A549 (cell line): ENCODE measurements around the gene TCERG1L. TPM values are rescaled to one million over a fixed set of nuclear protein-coding genes. Genes with fewer than 3 reads are reported as not detected.

Source experiments
- ATAC-seq, 2 experiments: fragments of 200-7000 bp in 1 of 2; fragments of >200 bp in 1 of 2; cut with Nextera tagmentation in 1 of 2; cut with Tn5 transposase in 1 of 2; 3 replicates each; pipeline versions ENCODE4 v1.8.0 to v1.9.1; 2018 to 2020; ENCODE audit warnings: mild to moderate bottlenecking in 1 of 2, moderate library complexity in 1 of 2
- CTCF ChIA-PET: fragments of 300-600 bp; sonication (Branson Sonifier 250); formaldehyde crosslinking; extraction: SDS; loops from one replicate; lab custom pipeline; 2021; ENCODE audit warnings: antibody characterized with exemption, inconsistent platforms; lab: Yijun Ruan, JAX
- POLR2A ChIA-PET: fragments of 350-600 bp; formaldehyde crosslinking; extraction: SDS; loops from one replicate; lab custom pipeline; 2021; ENCODE audit warnings: antibody characterized with exemption, inconsistent platforms; lab: Yijun Ruan, JAX
- DNase-seq, 2 experiments: peaks; one replicate each; pipeline versions ENCODE4 v3.0.0 to v3.0.0-alpha.2; 2011 to 2016; ENCODE audit warnings: low read depth in 1 of 2, low spot score in 1 of 2
- FAIRE-seq: peaks from 2 replicates; lab custom pipeline; 2011; peaks lifted over from hg19 to GRCh38; lab: Jason Lieb, UNC
- H3K27ac ChIP-seq, 2 experiments: fragments of >200 bp; sonication (Bioruptor Twin); formaldehyde crosslinking; 3 replicates each; pipeline ENCODE4 v1.5.1; 2016 to 2017
- H3K4me1 ChIP-seq: fragments of >200 bp; sonication (Bioruptor Twin); formaldehyde crosslinking; 3 replicates; pipeline ENCODE4 v1.6.1; 2016
- H3K4me2 ChIP-seq: fragments of >200 bp; sonication (Bioruptor Twin); formaldehyde crosslinking; 3 replicates; pipeline ENCODE4 v1.6.1; 2016
- H3K4me3 ChIP-seq: fragments of >200 bp; sonication (Bioruptor Twin); formaldehyde crosslinking; 3 replicates; pipeline ENCODE4 v1.5.1; 2016
- H3K9me3 ChIP-seq: fragments of >200 bp; sonication (Bioruptor Twin); formaldehyde crosslinking; 3 replicates; pipeline ENCODE4 v1.6.1; 2016
- CBX2 ChIP-seq: fragments of 200-600 bp; sonication (generic); IDR thresholded peaks from 2 replicates; pipeline ENCODE4 v1.6.1; 2016; ENCODE audit warnings: low read depth, mild to moderate bottlenecking, borderline replicate concordance
- CBX8 ChIP-seq: fragments of 200-600 bp; sonication (generic); IDR thresholded peaks from 2 replicates; pipeline ENCODE4 v1.6.1; 2016
- CEBPB ChIP-seq, 2 experiments: fragments of >200 bp in 1 of 2; sonication (Bioruptor Twin) in 1 of 2; formaldehyde crosslinking in 1 of 2; IDR thresholded peaks; 2 replicates each; pipeline ENCODE4 v1.6.1; 2012 to 2016
- CHD4 ChIP-seq: fragments of 200-600 bp; sonication (generic); IDR thresholded peaks from 2 replicates; pipeline ENCODE4 v1.6.1; 2016; ENCODE audit warnings: antibody characterized with exemption, mild to moderate bottlenecking, borderline replicate concordance
- E2F6 ChIP-seq: IDR thresholded peaks from 2 replicates; pipeline ENCODE4 v1.6.1; 2012; ENCODE audit warnings: low read depth, borderline replicate concordance
- EHMT2 ChIP-seq: fragments of 200-600 bp; sonication (generic); IDR thresholded peaks from 2 replicates; pipeline ENCODE4 v1.6.1; 2016; ENCODE audit warnings: antibody characterized with exemption, low read depth, mild to moderate bottlenecking, moderate library complexity
- FOSB ChIP-seq: fragments of 250-450 bp; sonication (Bioruptor Pico); IDR thresholded peaks from 2 replicates; pipeline ENCODE4 v1.5.0; 2020; ENCODE audit warnings: mild to moderate bottlenecking, moderate library complexity
- FOSL2 ChIP-seq, 2 experiments: fragments of 450-650 bp in 1 of 2; fragments of >200 bp in 1 of 2; sonication (Bioruptor Twin) in 1 of 2; formaldehyde crosslinking; IDR thresholded peaks; 2 replicates each; pipeline versions ENCODE4 v1.5.0 to v1.6.1; 2016 to 2020; ENCODE audit warnings: mild to moderate bottlenecking in 1 of 2, moderate library complexity in 1 of 2
- HEYL ChIP-seq: fragments of 250-450 bp; sonication (Bioruptor Pico); IDR thresholded peaks from 2 replicates; pipeline ENCODE4 v1.8.0; 2021; ENCODE audit warnings: mild to moderate bottlenecking, moderate library complexity
- HOXB13 ChIP-seq: fragments of 250-450 bp; sonication (Bioruptor Pico); IDR thresholded peaks from 2 replicates; pipeline ENCODE4 v1.5.0; 2020; ENCODE audit warnings: low read depth, mild to moderate bottlenecking, moderate library complexity
- HOXB5 ChIP-seq: fragments of 250-450 bp; sonication (Bioruptor Pico); IDR thresholded peaks from 2 replicates; pipeline ENCODE4 v1.5.0; 2020; ENCODE audit warnings: mild to moderate bottlenecking, moderate library complexity
- JUN ChIP-seq, 2 experiments: fragments of >200 bp; sonication (Bioruptor Twin); formaldehyde crosslinking; IDR thresholded peaks; 2 replicates in 1 of 2; 3 replicates in 1 of 2; pipeline ENCODE4 v1.6.1; 2016 to 2017
- KDM1A ChIP-seq: fragments of 200-600 bp; sonication (generic); IDR thresholded peaks from 2 replicates; pipeline ENCODE4 v1.6.1; 2016; ENCODE audit warnings: low read depth, mild to moderate bottlenecking
- MAX ChIP-seq: IDR thresholded peaks from 2 replicates; pipeline ENCODE4 v1.6.1; 2012
- NPAS2 ChIP-seq: fragments of 250-450 bp; sonication (Bioruptor Pico); IDR thresholded peaks from 2 replicates; pipeline ENCODE4 v1.8.0; 2022; ENCODE audit warnings: mild to moderate bottlenecking, moderate library complexity, borderline replicate concordance
- NR3C1 ChIP-seq: fragments of >200 bp; sonication (Bioruptor Twin); formaldehyde crosslinking; IDR thresholded peaks from 3 replicates; pipeline ENCODE4 v1.6.1; 2017
- PBX3 ChIP-seq: IDR thresholded peaks from 2 replicates; pipeline ENCODE4 v1.6.1; 2012
- PHF8 ChIP-seq: fragments of 200-600 bp; sonication (generic); IDR thresholded peaks from 2 replicates; pipeline ENCODE4 v1.6.1; 2016; ENCODE audit warnings: low read depth, mild to moderate bottlenecking, antibody characterized with exemption, moderate library complexity, borderline replicate concordance
- POLR2A ChIP-seq: IDR thresholded peaks from 2 replicates; pipeline ENCODE4 v1.6.1; 2012; ENCODE audit warnings: mild to moderate bottlenecking, low read length
- RARB ChIP-seq: fragments of 250-450 bp; sonication (Bioruptor Pico); IDR thresholded peaks from 2 replicates; pipeline ENCODE4 v1.8.0; 2021; ENCODE audit warnings: mild to moderate bottlenecking, moderate library complexity
- REST ChIP-seq: fragments of 200-600 bp; sonication (generic); IDR thresholded peaks from 2 replicates; pipeline ENCODE4 v1.6.1; 2016; ENCODE audit warnings: antibody characterized with exemption, mild to moderate bottlenecking, moderate library complexity
- RFX5 ChIP-seq: fragments of 450-650 bp; IDR thresholded peaks from 2 replicates; pipeline ENCODE4 v1.7.1; 2014; ENCODE audit warnings: antibody characterized with exemption, mild to moderate bottlenecking, moderate library complexity
- SMC3 ChIP-seq: fragments of >200 bp; sonication (Bioruptor Twin); formaldehyde crosslinking; IDR thresholded peaks from 3 replicates; pipeline ENCODE4 v1.6.1; 2018; ENCODE audit warnings: inconsistent platforms
- ZFP36 ChIP-seq: fragments of 450-650 bp; IDR thresholded peaks from 2 replicates; pipeline ENCODE4 v1.6.1; 2014; ENCODE audit warnings: borderline replicate concordance; ENCODE audit not compliant: partially characterized antibody
- WGBS: methylation state at CpG from one replicate; pipeline ENCODE4 v1.1.6; 2017; ENCODE audit errors: missing lambda C conversion rate; 5-methylcytosine and 5-hydroxymethylcytosine counted together
- polyA plus RNA-seq, 4 experiments: library from polyadenylated mRNA; depleted of rRNA in 3 of 4; stranded (reverse); fragments of >200 nt; fragmentation: RNase III in 1 of 4; extraction: RNeasy Plus Mini Kit Qiagen cat#74134 plus additional on column Dnase treatment in 1 of 4; gene quantifications; 2 replicates in 3 of 4; 3 replicates in 1 of 4; pipeline ENCODE4 v1.2.3, GENCODE V29; 2011 to 2017

TCERG1L gene
- polyA plus RNA-seq, 2 of the 4 experiments (the other 2 are of a cell fraction): not detected

- TF ChIP-seq NR3C1 (no peak), CHD4 (no peak), EHMT2 (no peak), RARB (CRISPR knock-in tag) (no peak), CBX8 (no peak), CBX2 (no peak), PHF8 (no peak)
- TF ChIP-seq, all 56 proteins: peak for 0
- FAIRE-seq: no peak
- no peaks in the 10 kb centered on the region; the same call in 2 of the 3 replicates for H3K9me3 ChIP-seq
Observed at GRCh38 chr10:131201741-131202515, 109.6 kb downstream of the TCERG1L start.

GRCh38 chr10:131200856-131201470 is 110.6 kb downstream of the TCERG1L start:
- FAIRE-seq (no peak), ATAC-seq (no peak), DNase-seq (no peak)
- CTCF ChIA-PET: no interaction called here
- 32% methylated on average over 19 of the region's 21 CpGs for WGBS
- H3K4me1 ChIP-seq: no peaks in the 10 kb centered on the region
- TF ChIP-seq SMC3 (no peak), MAX (no peak), REST (no peak), RFX5 (no peak), CEBPB (IDR thresholded peaks at IDR 0.05) (no peak), E2F6 (no peak), PBX3 (no peak), NPAS2 (no peak), FOSB (CRISPR knock-in tag) (no peak), FOSL2 (IDR thresholded peaks at IDR 0.05) (no peak), FOSL2 (CRISPR knock-in tag; IDR thresholded peaks at IDR 0.05) (no peak), JUN (IDR thresholded peaks at IDR 0.05) (no peak), POLR2A (no peak), ZFP36 (no peak), HOXB13 (no peak), HEYL (no peak), HOXB5 (CRISPR knock-in tag) (no peak), KDM1A (no peak), EHMT2 (no peak), CBX8 (no peak)
- H3K4me3 ChIP-seq: no peak overlapping the region
- H3K27ac ChIP-seq: no peak overlapping the region
- POLR2A ChIA-PET: no interaction called here
- no peak overlapping the region for H3K4me2 ChIP-seq
- no peaks in the 10 kb centered on the region; the same call in 2 of the 3 replicates for H3K9me3 ChIP-seq

More at GRCh38 chr10:131201741-131202515, 109.6 kb downstream of the TCERG1L start:
- Histone ChIP-seq H3K4me2 (no peak overlapping the region), H3K4me3 (no peak overlapping the region), H3K27ac (no peak overlapping the region), H3K4me1 (no peaks in the 10 kb centered on the region)
- ChIA-PET POLR2A (no interaction called here), CTCF (no interaction called here)
- ATAC-seq (no peak), DNase-seq (no peak)
- WGBS: 39% methylated on average over 31 of the region's 33 CpGs
